ENCODE measurements around the gene SPEM3.

The SPEM3 gene

GRCh38 chr17:7407082-7407481 lies 21.6 kb upstream of the SPEM3 start:
- in situ Hi-C loops (cut with HindIII; ENCODE audit: low sequenced_read_pairs): no loop called here
- no peak for DNase-seq (ENCODE audit: low read depth)
- TF ChIP-seq CTCF (IDR thresholded peaks at IDR 0.05; ENCODE audit: low read depth, low read length, missing control alignments): no peak
- no peak overlapping the region for H3K4me3 ChIP-seq (ENCODE audit: low read depth, low read length)

GRCh38 chr17:7407485-7408251 lies 21.0 kb upstream of the SPEM3 start, which contains the start of gene NLGN2:
Gene NLGN2 (plus strand): TSS chr17:7407845. CDS start chr17:7408256, 411 bp downstream.
- DNase-seq (ENCODE audit: low read depth): no peak
- TF ChIP-seq CTCF (IDR thresholded peaks at IDR 0.05; ENCODE audit: low read depth, low read length, missing control alignments): no peak
- in situ Hi-C loops (cut with HindIII; ENCODE audit: low sequenced_read_pairs): no loop called here
- no peak within 1 kb of the TSS for H3K4me3 ChIP-seq (ENCODE audit: low read depth, low read length)

GRCh38 chr17:7408252-7408727 lies 20.4 kb upstream of the SPEM3 start:
- in situ Hi-C loops (cut with HindIII; ENCODE audit: low sequenced_read_pairs): no loop called here
- no peak overlapping the region for H3K4me3 ChIP-seq (ENCODE audit: low read depth, low read length)
- TF ChIP-seq CTCF (IDR thresholded peaks at IDR 0.05; ENCODE audit: low read depth, low read length, missing control alignments): no peak
- DNase-seq (ENCODE audit: low read depth): no peak

GRCh38 chr17:7408863-7409262 lies 19.8 kb upstream of the SPEM3 start:
- in situ Hi-C loops (cut with HindIII; ENCODE audit: low sequenced_read_pairs): no loop called here

GRCh38 chr17:7409716-7410115 lies 18.9 kb upstream of the SPEM3 start:
- no peak for TF ChIP-seq CTCF (IDR thresholded peaks at IDR 0.05; ENCODE audit: low read depth, low read length, missing control alignments)
- H3K4me3 ChIP-seq (ENCODE audit: low read depth, low read length): no peak overlapping the region
- no peak for DNase-seq (ENCODE audit: low read depth)
- in situ Hi-C loops (cut with HindIII; ENCODE audit: low sequenced_read_pairs): no loop called here

More at GRCh38 chr17:7408863-7409262, 19.8 kb upstream of the SPEM3 start:
- H3K4me3 ChIP-seq (ENCODE audit: low read depth, low read length): no peak overlapping the region
- no peak for TF ChIP-seq CTCF (IDR thresholded peaks at IDR 0.05; ENCODE audit: low read depth, low read length, missing control alignments)
- no peak for DNase-seq (ENCODE audit: low read depth)

- DNase-seq (ENCODE audit: low read depth): no peak
- in situ Hi-C loops (cut with HindIII; ENCODE audit: low sequenced_read_pairs): no loop called here
- H3K4me3 ChIP-seq (ENCODE audit: low read depth, low read length): no peak overlapping the region
- TF ChIP-seq CTCF (IDR thresholded peaks at IDR 0.05; ENCODE audit: low read depth, low read length, missing control alignments): no peak
Observed at GRCh38 chr17:7410634-7411426, 17.8 kb upstream of the SPEM3 start.

Measured in astrocyte of the cerebellum (primary cell).